Testis (tissue), 3 donors: ENCODE results near the gene FBXO17. TPM values are rescaled to one million over a fixed set of nuclear protein-coding genes. Genes with fewer than 3 reads are reported as not detected.

Experiments used
- DNase-seq: peaks from one replicate; pipeline ENCODE4 v3.0.0-alpha.2; 2019
- H3K27ac ChIP-seq, 2 donors: fragments of 200-600 bp; sonication (generic); one replicate each; pipeline ENCODE4 v1.5.1; 2019
- H3K27me3 ChIP-seq: fragments of 200-600 bp; sonication (generic); one replicate; pipeline ENCODE4 v1.5.1; 2019
- H3K36me3 ChIP-seq: fragments of 200-600 bp; sonication (generic); one replicate; pipeline ENCODE4 v1.5.1; 2017; ENCODE audit warnings: low read depth; ENCODE audit errors: missing control alignments
- H3K4me1 ChIP-seq: fragments of 200-600 bp; sonication (generic); one replicate; pipeline ENCODE4 v1.5.1; 2019
- H3K4me3 ChIP-seq, 2 donors: fragments of 200-600 bp; sonication (generic); one replicate each; pipeline ENCODE4 v1.5.1; 2017 to 2019
- H3K9me3 ChIP-seq: fragments of 200-600 bp; sonication (generic); one replicate; pipeline ENCODE4 v1.5.1; 2017
- POLR2A ChIP-seq: fragments of 450-650 bp; IDR thresholded peaks from one replicate; pipeline ENCODE4 v1.6.1; 2017; ENCODE audit warnings: antibody characterized with exemption, mild to moderate bottlenecking, moderate library complexity
- WGBS, 2 donors: methylation state at CpG; one replicate each; pipeline ENCODE4 v1.1.5; 2018; 5-methylcytosine and 5-hydroxymethylcytosine counted together
- intact Hi-C: fragments of 100-400 bp; cut with DNase I; formaldehyde crosslinking; loops from one replicate; pipeline ENCODE4 v1.15.1; 2023; ENCODE audit warnings: low total_unique reads
- polyA plus RNA-seq: library from polyadenylated mRNA; stranded (reverse); fragments of 350-450 nt; fragmentation: Illumina TruSeq; extraction: RNeasy Lipid Tissue Mini Kit (QIAGEN cat#74804); gene quantifications from one replicate; pipeline ENCODE4 v1.2.3, GENCODE V29; 2014; ENCODE audit warnings: low read depth, low replicate concordance; ENCODE audit not compliant: insufficient read depth
- total RNA-seq, 2 donors: library from RNA; depleted of rRNA; stranded (reverse); fragments of >200 nt; gene quantifications; one replicate each; pipeline ENCODE4 v1.2.3, GENCODE V29; 2016
- TF ChIP-seq, protein P1 (sequence below), 3 experiments: fragments of 450-650 bp in 2 of 3; fragments of 200-600 bp in 1 of 3; sonication (generic) in 1 of 3; IDR thresholded peaks; one replicate each; pipeline ENCODE4 v1.5.1; 2016 to 2019; ENCODE audit warnings: antibody characterized with exemption in 3 of 3, mild to moderate bottlenecking in 2 of 3, moderate library complexity in 1 of 3

The FBXO17 gene
- total and polyA plus RNA-seq, 3 donors from 2014 or later, result 10.3 to 14.2 (median 11.8) TPM

DNA sequence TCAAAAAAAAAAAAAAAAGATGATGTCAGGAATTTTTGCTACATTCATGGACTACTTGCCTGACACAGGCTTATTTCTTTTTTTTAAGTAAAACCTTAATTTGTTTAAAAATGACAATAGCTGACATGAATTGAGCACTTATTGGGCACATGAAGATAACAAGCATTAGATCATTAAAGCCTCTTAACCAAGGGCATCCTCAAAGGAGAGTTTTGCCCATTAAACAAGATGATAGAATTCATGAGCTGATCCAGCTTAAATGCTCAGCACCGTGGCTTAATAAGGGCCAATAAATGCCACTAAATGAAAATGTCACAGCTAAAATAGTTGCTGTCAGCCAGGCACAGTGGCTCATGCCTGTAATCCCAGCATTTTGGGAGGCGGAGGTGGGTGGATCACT, 19.3 kb downstream of the FBXO17 start:
- Histone ChIP-seq H3K4me3 (no peak overlapping the region), H3K27ac (no peak overlapping the region), H3K36me3 (no peaks in the 10 kb centered on the region), H3K4me1 (no peaks in the 10 kb centered on the region), H3K27me3 (no peaks in the 10 kb centered on the region), H3K9me3 (no peaks in the 10 kb centered on the region)
- intact Hi-C loops, result no loop called here
- TF ChIP-seq, protein P1, sequence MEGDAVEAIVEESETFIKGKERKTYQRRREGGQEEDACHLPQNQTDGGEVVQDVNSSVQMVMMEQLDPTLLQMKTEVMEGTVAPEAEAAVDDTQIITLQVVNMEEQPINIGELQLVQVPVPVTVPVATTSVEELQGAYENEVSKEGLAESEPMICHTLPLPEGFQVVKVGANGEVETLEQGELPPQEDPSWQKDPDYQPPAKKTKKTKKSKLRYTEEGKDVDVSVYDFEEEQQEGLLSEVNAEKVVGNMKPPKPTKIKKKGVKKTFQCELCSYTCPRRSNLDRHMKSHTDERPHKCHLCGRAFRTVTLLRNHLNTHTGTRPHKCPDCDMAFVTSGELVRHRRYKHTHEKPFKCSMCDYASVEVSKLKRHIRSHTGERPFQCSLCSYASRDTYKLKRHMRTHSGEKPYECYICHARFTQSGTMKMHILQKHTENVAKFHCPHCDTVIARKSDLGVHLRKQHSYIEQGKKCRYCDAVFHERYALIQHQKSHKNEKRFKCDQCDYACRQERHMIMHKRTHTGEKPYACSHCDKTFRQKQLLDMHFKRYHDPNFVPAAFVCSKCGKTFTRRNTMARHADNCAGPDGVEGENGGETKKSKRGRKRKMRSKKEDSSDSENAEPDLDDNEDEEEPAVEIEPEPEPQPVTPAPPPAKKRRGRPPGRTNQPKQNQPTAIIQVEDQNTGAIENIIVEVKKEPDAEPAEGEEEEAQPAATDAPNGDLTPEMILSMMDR (IDR thresholded peaks at IDR 0.05), result no peak
- no peak for TF ChIP-seq POLR2A
- 83 to 88% methylated on average over 2 of the region's 2 CpGs for WGBS, 2 donors
- no peak for DNase-seq

DNA sequence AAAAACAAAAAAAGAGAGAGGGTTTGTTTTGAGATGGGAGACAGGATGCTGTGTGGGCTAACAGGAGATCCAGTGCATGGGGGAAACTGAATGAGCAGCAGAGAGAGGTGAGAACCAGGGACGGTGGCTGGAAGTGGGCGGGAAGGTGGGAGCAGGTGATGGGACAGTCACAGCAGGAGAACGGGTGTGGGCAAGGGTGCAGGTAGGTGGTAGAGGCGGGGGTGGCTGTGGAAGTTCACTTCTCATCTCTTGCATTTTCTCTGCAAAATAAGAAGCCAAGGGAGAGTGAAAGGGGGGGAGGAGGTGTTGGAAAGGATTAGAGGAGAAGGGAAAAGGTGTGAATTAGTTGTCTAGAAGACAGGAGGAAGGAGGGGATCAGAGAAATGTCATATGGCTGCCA, 21.9 kb downstream of the FBXO17 start:
- no peak overlapping the region for H3K4me3 ChIP-seq
- DNase-seq, result no peak
- H3K27ac ChIP-seq, result no peak overlapping the region
- H3K9me3 ChIP-seq, result no peaks in the 10 kb centered on the region
- TF ChIP-seq, protein P1 (IDR thresholded peaks at IDR 0.05), result no peak
- TF ChIP-seq POLR2A, result no peak
- no peaks in the 10 kb centered on the region for H3K4me1 ChIP-seq
- 80 to 83% methylated on average over 4 of the region's 4 CpGs for WGBS, 2 donors
- intact Hi-C loops, result no loop called here
- no peaks in the 10 kb centered on the region for H3K27me3 ChIP-seq
- H3K36me3 ChIP-seq, result no peaks in the 10 kb centered on the region

DNA sequence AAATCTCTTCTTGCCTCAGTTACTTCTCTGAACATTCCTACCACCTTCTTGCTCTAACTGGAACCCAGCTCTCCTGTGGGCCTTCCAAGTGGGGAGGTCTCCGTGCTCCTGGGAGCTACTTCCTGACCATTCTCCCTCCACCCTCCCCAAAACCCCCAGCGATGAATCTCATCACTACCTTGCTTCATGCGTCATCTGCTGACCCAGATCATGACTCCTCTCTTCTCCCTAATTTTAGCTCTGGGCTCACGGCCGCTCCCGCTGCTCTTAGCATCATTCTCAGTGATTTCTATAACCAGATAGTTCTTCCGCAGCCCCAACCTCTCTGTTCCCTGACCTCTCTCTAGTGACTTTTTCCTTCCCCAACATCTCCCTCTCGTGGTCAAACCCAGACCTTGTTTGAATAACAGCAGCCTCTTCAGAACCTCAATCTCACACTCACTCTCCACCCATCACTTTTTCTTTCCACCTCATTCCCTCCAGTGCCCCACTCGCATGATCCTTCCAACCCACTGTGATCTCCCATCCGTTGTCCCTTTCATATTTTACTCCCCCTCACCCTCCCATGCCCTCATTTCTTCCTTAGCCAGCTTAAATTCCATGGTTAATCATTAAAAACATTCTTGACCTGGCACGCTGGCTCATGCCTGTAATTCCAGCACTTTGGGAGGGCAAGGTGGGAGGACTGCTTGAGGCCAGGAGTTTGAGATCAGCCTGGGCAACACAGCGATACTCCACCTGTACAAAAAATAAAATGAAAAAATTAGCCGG, 23.0 kb downstream of the FBXO17 start:
- no peaks in the 10 kb centered on the region for H3K27me3 ChIP-seq
- no peak overlapping the region for H3K27ac ChIP-seq
- no peak overlapping the region for H3K4me3 ChIP-seq
- TF ChIP-seq, protein P1 (IDR thresholded peaks at IDR 0.05), result peak in 2 of 3 experiments; percentile 16 to 24
- no peak for TF ChIP-seq POLR2A
- H3K9me3 ChIP-seq, result no peaks in the 10 kb centered on the region
- H3K36me3 ChIP-seq, result no peaks in the 10 kb centered on the region
- peak; percentile 70 for DNase-seq
- intact Hi-C loops, result no loop called here
- H3K4me1 ChIP-seq, result no peaks in the 10 kb centered on the region
- 75 to 80% methylated on average over 13 of the region's 13 CpGs for WGBS, 2 donors

DNA sequence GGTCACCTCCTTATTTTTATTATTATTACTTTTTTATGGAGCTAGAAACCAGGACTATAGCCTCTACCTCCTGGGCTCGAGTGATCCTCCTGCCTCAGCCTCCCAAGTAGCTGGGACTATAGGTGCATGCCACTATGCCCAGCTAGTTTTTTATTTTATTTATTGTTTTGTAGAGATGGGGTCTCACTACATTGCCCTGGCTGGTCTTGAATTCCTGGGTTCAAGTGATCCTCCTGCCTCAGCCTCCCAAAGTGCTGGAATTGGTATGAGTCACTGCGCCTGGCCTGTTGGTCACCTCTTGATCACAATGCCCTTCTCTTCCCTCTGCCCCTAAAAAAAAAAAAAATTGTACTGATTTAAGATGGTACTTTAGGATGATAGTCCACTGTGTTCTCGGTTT, 24.4 kb downstream of the FBXO17 start:
- no peak for DNase-seq
- H3K4me3 ChIP-seq, result no peak overlapping the region
- no peaks in the 10 kb centered on the region for H3K36me3 ChIP-seq
- no peaks in the 10 kb centered on the region for H3K4me1 ChIP-seq
- no peaks in the 10 kb centered on the region for H3K27me3 ChIP-seq
- WGBS, 2 donors, result 68 to 87% methylated on average over 3 of the region's 3 CpGs
- no peak overlapping the region for H3K27ac ChIP-seq
- TF ChIP-seq POLR2A, result no peak
- TF ChIP-seq, protein P1 (IDR thresholded peaks at IDR 0.05), result no peak
- intact Hi-C loops, result no loop called here
- no peaks in the 10 kb centered on the region for H3K9me3 ChIP-seq
